MM.1S (cell line): ENCODE data around the gene CD93.

Source experiments
- CTCF ChIP-seq: fragments of 300-600 bp; sonication (generic); IDR thresholded peaks from 2 replicates; pipeline ENCODE4 v1.5.1; 2016; ENCODE audit warnings: antibody characterized with exemption, low read length, mixed read lengths
- EZH2 ChIP-seq: fragments of 300-600 bp; sonication (generic); optimal IDR thresholded peaks from 2 replicates; pipeline ENCODE3; 2017; ENCODE audit warnings: low read depth, mild to moderate bottlenecking, antibody characterized with exemption, low read length, mixed read lengths
- EZH2phosphoT487 ChIP-seq: fragments of 300-600 bp; sonication (generic); IDR thresholded peaks from 2 replicates; pipeline ENCODE4 v1.6.1; 2018; ENCODE audit warnings: antibody characterized with exemption, low read length

GRCh38 chr20:23095499-23095898 is 9.4 kb upstream of the CD93 start:
- TF ChIP-seq EZH2, result no peak
- no peak for TF ChIP-seq CTCF
- TF ChIP-seq EZH2phosphoT487, result no peak
